GM12878 (cell line): Measurements from ENCODE around the gene TIMM8A. TPM values are rescaled to one million over a fixed set of nuclear protein-coding genes. Genes with fewer than 3 reads are reported as not detected.
A peak's percentile ranks its signal among the peaks of the same experiment; 100 is the strongest.
"Not testable (repeated sequence)": the region's sequence is repeated elsewhere in the genome, so short reads cannot be mapped to it uniquely, and the experiment has no call there.

Experiments used
- ATAC-seq: fragments of 200-7000 bp; cut with Tn5 transposase; 3 replicates; pipeline ENCODE4 v1.9.1; 2020; ENCODE audit warnings: mild to moderate bottlenecking, moderate library complexity
- BruUV-seq: library from RNA; stranded (reverse); fragments of 400-500 nt; replicated peaks from 2 replicates; lab custom pipeline; 2021; lab: Mats Ljungman, UMichigan
- CTCF ChIA-PET: fragments of 300-600 bp; sonication (Branson Sonifier 250); formaldehyde crosslinking; extraction: SDS; loops from one replicate; lab custom pipeline; 2021; ENCODE audit warnings: inconsistent platforms; lab: Yijun Ruan, JAX
- POLR2A ChIA-PET: fragments of 350-600 bp; formaldehyde crosslinking; extraction: SDS; loops from one replicate; lab custom pipeline; 2021; ENCODE audit warnings: inconsistent platforms; lab: Charles Lee
- RAD21 ChIA-PET: fragments of 300-600 bp; sonication (Branson Sonifier 250); formaldehyde crosslinking; loops from one replicate; lab custom pipeline; 2023; ENCODE audit warnings: antibody characterized with exemption; ENCODE audit not compliant: unreplicated experiment; lab: Charles Lee
- SMC1A ChIA-PET: fragments of 300-600 bp; sonication (Branson Sonifier 250); formaldehyde crosslinking; loops from one replicate; lab custom pipeline; 2023; ENCODE audit not compliant: unreplicated experiment, uncharacterized antibody; lab: Charles Lee
- DNase-seq: peaks from one replicate; pipeline ENCODE4 v3.0.0-alpha.2; 2011; ENCODE audit warnings: low read depth, low spot score
- FAIRE-seq: peaks from 3 replicates; lab custom pipeline; 2011; peaks lifted over from hg19 to GRCh38; lab: Jason Lieb, UNC
- H2AFZ ChIP-seq: 2 replicates; pipeline ENCODE4 v1.6.0; 2011; ENCODE audit warnings: low read depth, low read length, control low read depth; ENCODE audit not compliant: control insufficient read depth
- H3K27ac ChIP-seq: 2 replicates; pipeline ENCODE4 v1.5.1; 2011; ENCODE audit warnings: control low read depth; ENCODE audit not compliant: control insufficient read depth, insufficient read depth
- H3K27me3 ChIP-seq, 2 experiments: replicated peaks in 1 of 2; 2 replicates each; pipeline versions ENCODE4 v1.6.0 to v1.6.1; 2011; ENCODE audit warnings: low read length in 1 of 2; ENCODE audit not compliant: control insufficient read depth in 2 of 2, insufficient read depth in 2 of 2
- H3K36me3 ChIP-seq, 2 experiments: 2 replicates each; pipeline ENCODE4 v1.5.1; 2011; ENCODE audit warnings: low read length in 1 of 2; ENCODE audit not compliant: control insufficient read depth in 2 of 2, insufficient read depth in 2 of 2
- H3K4me1 ChIP-seq: 2 replicates; pipeline ENCODE4 v1.6.1; 2011; ENCODE audit warnings: mild to moderate bottlenecking, low read length, moderate library complexity, mixed read lengths; ENCODE audit not compliant: control insufficient read depth, insufficient read depth
- H3K4me2 ChIP-seq: 2 replicates; pipeline ENCODE4 v1.6.0; 2011; ENCODE audit warnings: control low read depth; ENCODE audit not compliant: control insufficient read depth, insufficient read depth
- H3K4me3 ChIP-seq: fragments of 200-600 bp; sonication (generic); 2 replicates; pipeline ENCODE4 v1.5.1; 2016
- H3K79me2 ChIP-seq: 2 replicates; pipeline ENCODE4 v1.6.0; 2011; ENCODE audit warnings: low read length; ENCODE audit not compliant: control insufficient read depth, insufficient read depth
- H3K9ac ChIP-seq: 2 replicates; pipeline ENCODE4 v1.8.0; 2011; ENCODE audit warnings: low read length, control low read depth, mixed read lengths; ENCODE audit not compliant: control insufficient read depth, insufficient read depth
- H3K9me3 ChIP-seq: replicated peaks from 3 replicates; pipeline ENCODE4 v1.5.1; 2011; ENCODE audit warnings: mild to moderate bottlenecking, low read length; ENCODE audit not compliant: control insufficient read depth, insufficient read depth
- H4K20me1 ChIP-seq: 2 replicates; pipeline ENCODE4 v1.6.0; 2011; ENCODE audit not compliant: control insufficient read depth, insufficient read depth
- E4F1 ChIP-seq: fragments of 450-650 bp; IDR thresholded peaks from 2 replicates; pipeline ENCODE4 v1.6.1; 2018; ENCODE audit warnings: borderline replicate concordance, mild to moderate bottlenecking; ENCODE audit not compliant: partially characterized antibody
- HDAC2 ChIP-seq: fragments of 200-600 bp; sonication (generic); IDR thresholded peaks from 2 replicates; pipeline ENCODE4 v1.6.1; 2017
- RUNX3 ChIP-seq: IDR thresholded peaks from 2 replicates; pipeline ENCODE4 v1.6.1; 2012; ENCODE audit warnings: low read length, inconsistent platforms
- TCF12 ChIP-seq: IDR thresholded peaks from 2 replicates; pipeline ENCODE4 v1.6.1; 2011; ENCODE audit warnings: low read depth, mild to moderate bottlenecking, low read length
- WGBS: methylation state at CpG from one replicate; pipeline ENCODE4 v1.1.6; 2016; ENCODE audit warnings: low lambda C conversion rate; ENCODE audit not compliant: insufficient replicate concordance, insufficient coverage; ENCODE audit errors: missing lambda C conversion rate; 5-methylcytosine and 5-hydroxymethylcytosine counted together
- in situ Hi-C: fragments of 300-500 bp; cut with MboI; formaldehyde crosslinking; loops from 9 replicates; pipeline ENCODE4 v1.14.3; 2018; ENCODE audit warnings: mixed read lengths
- intact Hi-C: fragments of 100-400 bp; cut with micrococcal nuclease; formaldehyde crosslinking; loops from one replicate; pipeline ENCODE4 v1.14.2; 2022; ENCODE audit not compliant: unreplicated experiment
- polyA plus RNA-seq, 11 experiments: library from polyadenylated mRNA; depleted of rRNA in 4 of 11; unstranded in 6 of 11; stranded (reverse) in 5 of 11; fragments of >200 nt; fragmentation: Nextera tagmentation in 4 of 11; fragmentation: Illumina TruSeq in 1 of 11; extraction: Ambion mirVana in 4 of 11; extraction: Trizol in 1 of 11; gene quantifications; 1 replicate in 1 of 11; 2 replicates in 10 of 11; pipeline versions ENCODE4 v1.2.1 to v1.2.3, GENCODE V29; 2011 to 2016; ENCODE audit warnings: inconsistent platforms in 2 of 11, missing spikeins in 2 of 11, low read depth in 1 of 11
- total RNA-seq, 4 experiments: library from RNA; depleted of rRNA in 3 of 4; stranded (reverse); fragments of >200 nt in 3 of 4; fragmentation: Illumina TruSeq in 1 of 4; extraction: Trizol in 1 of 4; gene quantifications; 2 replicates each; pipeline versions ENCODE4 v1.2.1 to v1.2.3, GENCODE V29; 2013 to 2021

Gene TIMM8A
- total and polyA plus RNA-seq, 10 of the 15 experiments (the other 5 are each of a cell fraction or from before 2014, with no cell fraction given), result 6.7 to 92.7 (median 26.5) TPM

DNA sequence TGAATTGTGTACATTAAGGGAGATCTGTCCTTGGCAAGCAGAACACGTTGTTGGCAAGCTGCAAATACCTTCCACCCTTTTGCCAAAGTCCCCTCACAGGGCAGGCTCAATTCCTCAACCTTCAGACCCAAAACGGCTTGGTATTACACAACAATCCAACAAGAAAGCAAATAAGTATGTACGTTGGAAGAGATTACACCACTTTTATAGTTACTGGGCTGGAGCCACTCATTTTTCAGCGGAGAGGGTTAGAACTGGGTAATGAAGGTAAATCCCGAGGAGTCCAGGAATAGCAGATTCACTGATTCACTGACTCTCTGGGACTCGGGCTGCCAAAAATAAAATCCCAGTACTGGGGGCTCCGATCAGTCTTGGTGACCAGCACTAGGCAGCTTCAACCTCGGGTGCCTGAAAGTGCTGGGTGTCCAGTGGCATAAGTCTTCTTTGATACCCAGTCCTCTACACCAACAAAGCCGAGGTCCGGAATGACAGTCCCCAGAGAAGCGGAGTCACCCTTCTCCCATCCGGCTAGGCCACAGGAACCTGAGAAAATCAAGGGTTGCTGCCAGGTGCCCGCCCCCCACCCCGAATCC, 587 bp downstream of the TIMM8A start:
- POLR2A ChIA-PET, result interaction anchor here (1.4 to 3.1 kb wide), 4 partner anchors 11 to 64 kb away, joined by 3 to 12 read pairs (median 4); partner anchors contain the start of gene RPL36A
- no TSS peak for BruUV-seq
- H3K36me3 ChIP-seq, result peaks cover 0 to 3% of the 10 kb centered on the region in 2 experiments; a peak in 1 of 4 replicates

DNA sequence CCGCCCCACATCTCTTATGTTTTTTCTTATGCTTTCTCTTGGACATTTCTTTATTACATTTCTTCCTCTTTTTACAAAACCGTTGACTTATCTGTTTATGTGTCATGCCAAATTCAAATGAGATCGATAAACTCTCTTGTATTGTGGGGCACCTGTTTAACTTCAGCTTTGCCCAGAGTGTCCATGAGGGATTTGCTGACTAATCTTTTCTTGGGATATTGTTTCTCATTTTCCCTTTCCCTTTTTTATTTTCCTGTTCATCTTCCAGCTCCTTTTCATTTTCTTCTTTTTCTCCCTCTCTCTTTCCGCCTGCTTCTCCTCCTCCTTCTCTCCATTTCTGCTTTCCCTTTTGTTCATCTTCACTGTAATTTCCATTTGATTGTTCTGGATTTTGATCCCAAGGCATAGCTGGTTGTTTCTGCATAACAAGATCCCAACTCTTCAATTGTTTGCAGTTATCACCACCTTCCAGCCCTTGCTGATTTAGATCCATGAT, 10.7 kb downstream of the TIMM8A start:
- no peak for FAIRE-seq
- POLR2A ChIA-PET, result no interaction called here
- no peaks in the 10 kb centered on the region for H4K20me1 ChIP-seq
- no peak for DNase-seq
- H3K27ac ChIP-seq, result no peak overlapping the region
- no peak overlapping the region for H3K4me3 ChIP-seq
- no peaks in the 10 kb centered on the region for H3K36me3 ChIP-seq
- RAD21 ChIA-PET, result no interaction called here
- no peaks in the 10 kb centered on the region for H3K79me2 ChIP-seq
- no peak for ATAC-seq
- H3K9me3 ChIP-seq, result no peaks in the 10 kb centered on the region
- CTCF ChIA-PET, result no interaction called here
- no peak overlapping the region for H2AFZ ChIP-seq
- H3K4me1 ChIP-seq, result no peaks in the 10 kb centered on the region
- no peak overlapping the region for H3K9ac ChIP-seq
- intact Hi-C loops, result no loop called here
- SMC1A ChIA-PET, result no interaction called here
- no peak overlapping the region for H3K4me2 ChIP-seq
- in situ Hi-C loops, result no loop called here
- no TSS peak for BruUV-seq
- TF ChIP-seq E4F1, result no peak
- 58% methylated on average over 4 of the region's 4 CpGs for WGBS
- H3K27me3 ChIP-seq, result no peaks in the 10 kb centered on the region

More for the DNA sequence above, 587 bp downstream of the TIMM8A start:
- SMC1A ChIA-PET, result interaction anchor here (0.6 to 1.0 kb wide), 2 partner anchors 46 to 242 kb away, joined by 3 read pairs; no protein-coding TSS in a partner anchor
- TF ChIP-seq TCF12, result no peak
- 0 out of 2 replicates have a peak, but pooled peaks have one; percentile 1 for TF ChIP-seq RUNX3
- TF ChIP-seq HDAC2, result no peak
- Histone ChIP-seq H3K4me3 (peak overlapping the region; percentile 87), H4K20me1 (no peaks in the 10 kb centered on the region), H3K4me2 (peak overlapping the region; percentile 6), H3K79me2 (peaks cover 25% of the 10 kb centered on the region), H3K27ac (peak overlapping the region; percentile 43), H2AFZ (peak overlapping the region; percentile 54; the same call in 1 of the 2 replicates), H3K27me3 (no peaks in the 10 kb centered on the region), H3K9me3 (no peaks in the 10 kb centered on the region), H3K9ac (peak overlapping the region; percentile 25), H3K4me1 (0 out of 2 replicates have a peak, but pooled peaks cover 3% of the 10 kb centered on the region)
- no peak for DNase-seq
- in situ Hi-C loops (no loop called here), intact Hi-C loops (loop anchor here (5.0 kb wide), 1 partner anchor 39 kb away; the partner anchor contains the start of gene BTK)
- no peak for FAIRE-seq
- ATAC-seq, result peak; percentile 26
- RAD21 ChIA-PET, result interaction anchor here (1.4 to 1.9 kb wide), 2 partner anchors 36 to 43 kb away, joined by 4 to 11 read pairs; partner anchors contain the start of gene RPL36A
- CTCF ChIA-PET, result interaction anchor here (0.8 to 2.1 kb wide), 3 partner anchors 30 to 61 kb away, joined by 3 to 9 read pairs (median 3); partner anchors contain the start of gene RPL36A
- WGBS, result 28% methylated on average over 12 of the region's 14 CpGs

GRCh38 chrX:101334310-101334709, 14.2 kb downstream of the TIMM8A start:
- POLR2A ChIA-PET, DNase-seq, H3K4me2 ChIP-seq, H3K4me1 ChIP-seq, SMC1A ChIA-PET, intact Hi-C loops, FAIRE-seq, H3K9ac ChIP-seq, H3K27ac ChIP-seq, H2AFZ ChIP-seq, H3K4me3 ChIP-seq, H3K27me3 ChIP-seq, H3K9me3 ChIP-seq, RAD21 ChIA-PET, H4K20me1 ChIP-seq, CTCF ChIA-PET, H3K79me2 ChIP-seq, ATAC-seq, H3K36me3 ChIP-seq, in situ Hi-C loops, BruUV-seq: not testable (repeated sequence)
- 50% methylated on average over 7 of the region's 7 CpGs for WGBS
